Measurements from ENCODE around the gene LIN7C.

The LIN7C gene

DNA sequence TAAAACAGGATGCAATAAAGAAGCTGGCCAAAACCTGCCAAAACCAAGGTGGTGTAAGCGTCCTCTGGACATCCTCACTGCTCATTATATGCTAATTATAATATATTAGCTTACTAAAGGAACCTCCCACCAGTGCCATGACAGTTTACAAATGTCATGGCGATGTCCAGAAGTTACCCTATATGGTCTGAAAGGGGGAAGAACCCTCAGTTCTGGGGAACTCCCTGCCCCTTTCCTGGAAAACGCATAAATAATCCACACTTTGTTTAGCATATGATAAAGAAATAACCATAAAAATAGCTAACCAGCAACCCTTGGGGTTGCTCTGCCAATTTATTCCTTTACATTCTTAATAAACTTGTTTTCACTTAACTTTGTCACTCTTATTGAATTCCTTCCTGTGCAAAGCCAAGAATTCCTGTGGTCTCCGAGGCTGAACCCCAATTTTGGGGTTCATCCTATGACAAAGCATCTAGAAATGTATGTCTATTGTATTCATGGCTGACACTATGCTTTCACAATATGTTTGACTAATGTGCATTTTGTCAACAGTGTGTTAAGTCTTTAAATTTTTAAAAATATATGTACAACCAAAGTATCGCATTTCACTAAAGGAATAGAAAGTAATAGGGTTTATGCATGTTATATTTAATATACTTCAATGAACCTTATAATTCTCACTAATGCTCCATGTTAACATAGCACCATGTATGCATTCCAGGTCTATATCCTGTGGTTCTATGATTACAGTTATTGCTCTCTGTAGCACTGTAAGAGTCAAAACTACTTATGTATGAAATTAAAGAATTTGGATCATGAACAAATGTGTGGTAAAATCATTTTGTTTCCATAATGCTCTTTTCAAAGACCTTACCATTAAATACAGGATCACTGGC, 59.0 kb downstream of the LIN7C start:
- ATAC-seq, result no peak
- no peak for TF ChIP-seq SNAI2 (CRISPR knock-in tag; IDR thresholded peaks at IDR 0.05)
- TF ChIP-seq PPARA (CRISPR knock-in tag; IDR thresholded peaks at IDR 0.05; ENCODE audit: borderline replicate concordance), result no peak
- TF ChIP-seq, protein P1, sequence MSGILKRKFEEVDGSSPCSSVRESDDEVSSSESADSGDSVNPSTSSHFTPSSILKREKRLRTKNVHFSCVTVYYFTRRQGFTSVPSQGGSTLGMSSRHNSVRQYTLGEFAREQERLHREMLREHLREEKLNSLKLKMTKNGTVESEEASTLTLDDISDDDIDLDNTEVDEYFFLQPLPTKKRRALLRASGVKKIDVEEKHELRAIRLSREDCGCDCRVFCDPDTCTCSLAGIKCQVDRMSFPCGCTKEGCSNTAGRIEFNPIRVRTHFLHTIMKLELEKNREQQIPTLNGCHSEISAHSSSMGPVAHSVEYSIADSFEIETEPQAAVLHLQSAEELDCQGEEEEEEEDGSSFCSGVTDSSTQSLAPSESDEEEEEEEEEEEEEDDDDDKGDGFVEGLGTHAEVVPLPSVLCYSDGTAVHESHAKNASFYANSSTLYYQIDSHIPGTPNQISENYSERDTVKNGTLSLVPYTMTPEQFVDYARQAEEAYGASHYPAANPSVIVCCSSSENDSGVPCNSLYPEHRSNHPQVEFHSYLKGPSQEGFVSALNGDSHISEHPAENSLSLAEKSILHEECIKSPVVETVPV (CRISPR knock-in tag; IDR thresholded peaks at IDR 0.05), result no peak
- no peak for TF ChIP-seq ZNF70 (CRISPR knock-in tag; IDR thresholded peaks at IDR 0.05)
- TF ChIP-seq, protein P2, sequence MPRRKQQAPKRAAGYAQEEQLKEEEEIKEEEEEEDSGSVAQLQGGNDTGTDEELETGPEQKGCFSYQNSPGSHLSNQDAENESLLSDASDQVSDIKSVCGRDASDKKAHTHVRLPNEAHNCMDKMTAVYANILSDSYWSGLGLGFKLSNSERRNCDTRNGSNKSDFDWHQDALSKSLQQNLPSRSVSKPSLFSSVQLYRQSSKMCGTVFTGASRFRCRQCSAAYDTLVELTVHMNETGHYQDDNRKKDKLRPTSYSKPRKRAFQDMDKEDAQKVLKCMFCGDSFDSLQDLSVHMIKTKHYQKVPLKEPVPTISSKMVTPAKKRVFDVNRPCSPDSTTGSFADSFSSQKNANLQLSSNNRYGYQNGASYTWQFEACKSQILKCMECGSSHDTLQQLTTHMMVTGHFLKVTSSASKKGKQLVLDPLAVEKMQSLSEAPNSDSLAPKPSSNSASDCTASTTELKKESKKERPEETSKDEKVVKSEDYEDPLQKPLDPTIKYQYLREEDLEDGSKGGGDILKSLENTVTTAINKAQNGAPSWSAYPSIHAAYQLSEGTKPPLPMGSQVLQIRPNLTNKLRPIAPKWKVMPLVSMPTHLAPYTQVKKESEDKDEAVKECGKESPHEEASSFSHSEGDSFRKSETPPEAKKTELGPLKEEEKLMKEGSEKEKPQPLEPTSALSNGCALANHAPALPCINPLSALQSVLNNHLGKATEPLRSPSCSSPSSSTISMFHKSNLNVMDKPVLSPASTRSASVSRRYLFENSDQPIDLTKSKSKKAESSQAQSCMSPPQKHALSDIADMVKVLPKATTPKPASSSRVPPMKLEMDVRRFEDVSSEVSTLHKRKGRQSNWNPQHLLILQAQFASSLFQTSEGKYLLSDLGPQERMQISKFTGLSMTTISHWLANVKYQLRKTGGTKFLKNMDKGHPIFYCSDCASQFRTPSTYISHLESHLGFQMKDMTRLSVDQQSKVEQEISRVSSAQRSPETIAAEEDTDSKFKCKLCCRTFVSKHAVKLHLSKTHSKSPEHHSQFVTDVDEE (CRISPR knock-in tag; IDR thresholded peaks at IDR 0.05), result no peak
- TF ChIP-seq TCF4 (CRISPR knock-in tag; IDR thresholded peaks at IDR 0.05; ENCODE audit: borderline replicate concordance), result no peak
- TF ChIP-seq, protein P3, sequence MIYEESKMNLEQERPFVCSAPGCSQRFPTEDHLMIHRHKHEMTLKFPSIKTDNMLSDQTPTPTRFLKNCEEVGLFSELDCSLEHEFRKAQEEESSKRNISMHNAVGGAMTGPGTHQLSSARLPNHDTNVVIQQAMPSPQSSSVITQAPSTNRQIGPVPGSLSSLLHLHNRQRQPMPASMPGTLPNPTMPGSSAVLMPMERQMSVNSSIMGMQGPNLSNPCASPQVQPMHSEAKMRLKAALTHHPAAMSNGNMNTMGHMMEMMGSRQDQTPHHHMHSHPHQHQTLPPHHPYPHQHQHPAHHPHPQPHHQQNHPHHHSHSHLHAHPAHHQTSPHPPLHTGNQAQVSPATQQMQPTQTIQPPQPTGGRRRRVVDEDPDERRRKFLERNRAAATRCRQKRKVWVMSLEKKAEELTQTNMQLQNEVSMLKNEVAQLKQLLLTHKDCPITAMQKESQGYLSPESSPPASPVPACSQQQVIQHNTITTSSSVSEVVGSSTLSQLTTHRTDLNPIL (CRISPR knock-in tag; IDR thresholded peaks at IDR 0.05; ENCODE audit: low read depth), result no peak
- no peak for TF ChIP-seq ISL1 (CRISPR knock-in tag; IDR thresholded peaks at IDR 0.05)
- no peak for TF ChIP-seq TOX (CRISPR knock-in tag; IDR thresholded peaks at IDR 0.05; ENCODE audit: borderline replicate concordance)
- no peak for TF ChIP-seq BACH2 (CRISPR knock-in tag; IDR thresholded peaks at IDR 0.05; ENCODE audit: borderline replicate concordance)
- TF ChIP-seq, protein P4, sequence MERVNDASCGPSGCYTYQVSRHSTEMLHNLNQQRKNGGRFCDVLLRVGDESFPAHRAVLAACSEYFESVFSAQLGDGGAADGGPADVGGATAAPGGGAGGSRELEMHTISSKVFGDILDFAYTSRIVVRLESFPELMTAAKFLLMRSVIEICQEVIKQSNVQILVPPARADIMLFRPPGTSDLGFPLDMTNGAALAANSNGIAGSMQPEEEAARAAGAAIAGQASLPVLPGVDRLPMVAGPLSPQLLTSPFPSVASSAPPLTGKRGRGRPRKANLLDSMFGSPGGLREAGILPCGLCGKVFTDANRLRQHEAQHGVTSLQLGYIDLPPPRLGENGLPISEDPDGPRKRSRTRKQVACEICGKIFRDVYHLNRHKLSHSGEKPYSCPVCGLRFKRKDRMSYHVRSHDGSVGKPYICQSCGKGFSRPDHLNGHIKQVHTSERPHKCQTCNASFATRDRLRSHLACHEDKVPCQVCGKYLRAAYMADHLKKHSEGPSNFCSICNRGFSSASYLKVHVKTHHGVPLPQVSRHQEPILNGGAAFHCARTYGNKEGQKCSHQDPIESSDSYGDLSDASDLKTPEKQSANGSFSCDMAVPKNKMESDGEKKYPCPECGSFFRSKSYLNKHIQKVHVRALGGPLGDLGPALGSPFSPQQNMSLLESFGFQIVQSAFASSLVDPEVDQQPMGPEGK (CRISPR knock-in tag; IDR thresholded peaks at IDR 0.05; ENCODE audit: borderline replicate concordance), result no peak
- TF ChIP-seq, protein P5, sequence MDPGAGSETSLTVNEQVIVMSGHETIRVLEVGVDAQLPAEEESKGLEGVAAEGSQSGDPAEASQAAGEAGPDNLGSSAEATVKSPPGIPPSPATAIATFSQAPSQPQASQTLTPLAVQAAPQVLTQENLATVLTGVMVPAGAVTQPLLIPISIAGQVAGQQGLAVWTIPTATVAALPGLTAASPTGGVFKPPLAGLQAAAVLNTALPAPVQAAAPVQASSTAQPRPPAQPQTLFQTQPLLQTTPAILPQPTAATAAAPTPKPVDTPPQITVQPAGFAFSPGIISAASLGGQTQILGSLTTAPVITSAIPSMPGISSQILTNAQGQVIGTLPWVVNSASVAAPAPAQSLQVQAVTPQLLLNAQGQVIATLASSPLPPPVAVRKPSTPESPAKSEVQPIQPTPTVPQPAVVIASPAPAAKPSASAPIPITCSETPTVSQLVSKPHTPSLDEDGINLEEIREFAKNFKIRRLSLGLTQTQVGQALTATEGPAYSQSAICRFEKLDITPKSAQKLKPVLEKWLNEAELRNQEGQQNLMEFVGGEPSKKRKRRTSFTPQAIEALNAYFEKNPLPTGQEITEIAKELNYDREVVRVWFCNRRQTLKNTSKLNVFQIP (CRISPR knock-in tag; IDR thresholded peaks at IDR 0.05; ENCODE audit: borderline replicate concordance, low read depth), result no peak
- TF ChIP-seq ZNF8 (CRISPR knock-in tag; IDR thresholded peaks at IDR 0.05), result no peak
- no peak for TF ChIP-seq ZNF565 (CRISPR knock-in tag; conservative IDR thresholded peaks at IDR 0.05; ENCODE audit: low read depth)

DNA sequence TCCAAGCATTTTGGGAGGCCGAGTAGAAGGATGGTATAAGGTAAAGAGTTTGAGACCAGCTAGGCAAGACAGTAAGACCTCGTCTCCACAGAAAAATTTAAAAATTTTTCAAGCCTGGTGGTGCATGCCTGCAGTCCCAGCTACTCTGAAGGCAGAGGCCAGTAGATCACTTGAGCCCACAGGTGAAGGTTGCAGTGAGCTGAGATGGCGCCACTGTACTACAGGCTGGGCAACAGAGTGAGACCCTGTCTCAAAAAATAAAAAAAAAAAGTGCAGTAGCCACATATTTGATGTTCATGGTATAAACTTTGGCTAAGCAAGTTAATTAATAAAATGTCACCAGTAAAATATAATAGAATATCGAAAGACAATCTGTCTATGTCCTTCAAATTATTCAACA, 60.9 kb downstream of the LIN7C start:
- ATAC-seq, result no peak
- TF ChIP-seq ARNTL (CRISPR knock-in tag; IDR thresholded peaks at IDR 0.05; ENCODE audit: borderline replicate concordance, low read depth) (no peak), BACH2 (CRISPR knock-in tag; IDR thresholded peaks at IDR 0.05; ENCODE audit: borderline replicate concordance) (no peak), TOX (CRISPR knock-in tag; IDR thresholded peaks at IDR 0.05; ENCODE audit: borderline replicate concordance) (no peak), ESRRG (CRISPR knock-in tag; IDR thresholded peaks at IDR 0.05) (no peak), ZNF70 (CRISPR knock-in tag; IDR thresholded peaks at IDR 0.05) (no peak), RARB (CRISPR knock-in tag; IDR thresholded peaks at IDR 0.05) (no peak), ZNF565 (CRISPR knock-in tag; conservative IDR thresholded peaks at IDR 0.05; ENCODE audit: low read depth) (no peak), TCF4 (CRISPR knock-in tag; IDR thresholded peaks at IDR 0.05; ENCODE audit: borderline replicate concordance) (no peak), ZFP30 (CRISPR knock-in tag; IDR thresholded peaks at IDR 0.05) (no peak), ZFP3 (CRISPR knock-in tag; IDR thresholded peaks at IDR 0.05) (no peak)
- TF ChIP-seq, protein P5 (CRISPR knock-in tag; IDR thresholded peaks at IDR 0.05; ENCODE audit: borderline replicate concordance, low read depth), result no peak
- TF ChIP-seq, protein P2 (CRISPR knock-in tag; IDR thresholded peaks at IDR 0.05), result no peak
- TF ChIP-seq, protein P3 (CRISPR knock-in tag; IDR thresholded peaks at IDR 0.05; ENCODE audit: low read depth), result no peak
- TF ChIP-seq, protein P1 (CRISPR knock-in tag; IDR thresholded peaks at IDR 0.05), result no peak

Data from SK-N-SH treated with all-trans-retinoic acid at 6 μM for 48 hours (cell line).